Hepatocyte (in vitro differentiated cells): ENCODE data around the gene NCOA3. TPM values are rescaled to one million over a fixed set of nuclear protein-coding genes. Genes with fewer than 3 reads are reported as not detected.

Source experiments
- DNase-seq: peaks from one replicate; pipeline ENCODE4 v3.0.0-alpha.2; 2016; ENCODE audit warnings: low spot score
- H2AFZ ChIP-seq: fragments of 200-600 bp; sonication (generic); 2 replicates; pipeline ENCODE4 v1.6.0; 2016; ENCODE audit warnings: antibody characterized with exemption, mild to moderate bottlenecking
- H3K27ac ChIP-seq: fragments of 200-600 bp; sonication (generic); 2 replicates; pipeline ENCODE4 v1.5.1; 2016; ENCODE audit warnings: mild to moderate bottlenecking
- H3K27me3 ChIP-seq: fragments of 200-600 bp; sonication (generic); 2 replicates; pipeline ENCODE4 v1.6.1; 2016
- H3K36me3 ChIP-seq: fragments of 200-600 bp; sonication (generic); replicated peaks from 2 replicates; pipeline ENCODE4 v1.5.1; 2016; ENCODE audit warnings: low read depth; ENCODE audit not compliant: insufficient read depth
- H3K4me1 ChIP-seq: fragments of 200-600 bp; sonication (generic); 2 replicates; pipeline ENCODE4 v1.5.1; 2016; ENCODE audit warnings: mild to moderate bottlenecking, moderate library complexity; ENCODE audit not compliant: insufficient read depth
- H3K4me2 ChIP-seq: fragments of 200-600 bp; sonication (generic); 2 replicates; pipeline ENCODE4 v1.6.0; 2016
- H3K4me3 ChIP-seq: fragments of 200-600 bp; sonication (generic); 2 replicates; pipeline ENCODE4 v1.5.1; 2016; ENCODE audit warnings: mild to moderate bottlenecking
- H3K79me2 ChIP-seq: fragments of 200-600 bp; sonication (generic); 2 replicates; pipeline ENCODE4 v1.6.0; 2017; ENCODE audit warnings: mild to moderate bottlenecking
- H3K9me2 ChIP-seq: fragments of 200-600 bp; sonication (generic); replicated peaks from 2 replicates; pipeline ENCODE4 v1.6.0; 2017; ENCODE audit warnings: mild to moderate bottlenecking; ENCODE audit not compliant: insufficient read depth
- H3K9me3 ChIP-seq: fragments of 200-600 bp; sonication (generic); 2 replicates; pipeline ENCODE4 v1.5.1; 2016; ENCODE audit warnings: low read depth, mild to moderate bottlenecking
- H4K20me1 ChIP-seq: fragments of 200-600 bp; sonication (generic); 2 replicates; pipeline ENCODE4 v1.6.0; 2016; ENCODE audit warnings: mild to moderate bottlenecking; ENCODE audit not compliant: insufficient read depth, poor library complexity, severe bottlenecking
- CTCF ChIP-seq: fragments of 200-600 bp; sonication (generic); IDR thresholded peaks from 2 replicates; pipeline ENCODE4 v1.5.1; 2016; ENCODE audit warnings: antibody characterized with exemption, mild to moderate bottlenecking; ENCODE audit not compliant: poor library complexity
- EZH2 ChIP-seq: fragments of 200-600 bp; sonication (generic); IDR thresholded peaks from 2 replicates; pipeline ENCODE4 v1.6.1; 2016; ENCODE audit warnings: antibody characterized with exemption, mild to moderate bottlenecking, borderline replicate concordance
- EZH2phosphoT487 ChIP-seq: fragments of 200-600 bp; sonication (generic); IDR thresholded peaks from one replicate; pipeline ENCODE4 v1.6.1; 2018; ENCODE audit warnings: antibody characterized with exemption, mild to moderate bottlenecking, low read depth, moderate library complexity; ENCODE audit not compliant: unreplicated experiment, severe bottlenecking
- WGBS: methylation state at CpG from one replicate; pipeline ENCODE4 v1.1.6; 2016; ENCODE audit warnings: low lambda C conversion rate; ENCODE audit errors: missing lambda C conversion rate; 5-methylcytosine and 5-hydroxymethylcytosine counted together
- polyA plus RNA-seq: library from polyadenylated mRNA; unstranded; fragments of >200 nt; fragmentation: Nextera tagmentation; extraction: Ambion mirVana; gene quantifications from 2 replicates; pipeline ENCODE4 v1.2.1, GENCODE V29; 2016
- small RNA-seq: library from RNA; depleted of rRNA; stranded (forward); fragments of <200 nt; gene quantifications from one replicate; pipeline ENCODE3, GENCODE V24; 2014
- total RNA-seq: library from RNA; depleted of rRNA; stranded (reverse); fragments of >200 nt; gene quantifications from 2 replicates; pipeline ENCODE4 v1.2.3, GENCODE V29; 2014

Gene NCOA3
- total and polyA plus RNA-seq, 2 experiments from 2014 or later: 12.7 to 28.6 TPM

- Histone ChIP-seq H3K27me3 (no peaks in the 10 kb centered on the region), H3K9me2 (no peaks in the 10 kb centered on the region), H3K9me3 (no peaks in the 10 kb centered on the region), H2AFZ (no peak overlapping the region), H3K79me2 (no peaks in the 10 kb centered on the region), H3K4me3 (no peak overlapping the region), H3K36me3 (no peaks in the 10 kb centered on the region), H3K4me1 (no peaks in the 10 kb centered on the region), H3K27ac (no peak overlapping the region), H3K4me2 (no peak overlapping the region), H4K20me1 (no peaks in the 10 kb centered on the region)
- TF ChIP-seq EZH2: no peak
- TF ChIP-seq EZH2phosphoT487: no peak
- TF ChIP-seq CTCF: no peak
- no peak for DNase-seq
- WGBS: 88% methylated on average over 15 of the region's 15 CpGs
Measured at GRCh38 chr20:47704746-47705496, 203.2 kb downstream of the NCOA3 start.

- H3K9me3 ChIP-seq: no peaks in the 10 kb centered on the region
- no peak for DNase-seq
- no peaks in the 10 kb centered on the region for H3K9me2 ChIP-seq
- TF ChIP-seq CTCF (no peak), EZH2 (no peak), EZH2phosphoT487 (no peak)
- WGBS: 97% methylated on average over 7 of the region's 7 CpGs
- H3K79me2 ChIP-seq: no peaks in the 10 kb centered on the region
- no peaks in the 10 kb centered on the region for H3K4me1 ChIP-seq
- H2AFZ ChIP-seq: no peak overlapping the region
- H3K4me3 ChIP-seq: no peak overlapping the region
- H3K27ac ChIP-seq: no peak overlapping the region
- no peaks in the 10 kb centered on the region for H3K36me3 ChIP-seq
- no peaks in the 10 kb centered on the region for H3K27me3 ChIP-seq
- H4K20me1 ChIP-seq: no peaks in the 10 kb centered on the region
- H3K4me2 ChIP-seq: no peak overlapping the region
Measured at GRCh38 chr20:47705497-47705856, 203.8 kb downstream of the NCOA3 start.

DNA sequence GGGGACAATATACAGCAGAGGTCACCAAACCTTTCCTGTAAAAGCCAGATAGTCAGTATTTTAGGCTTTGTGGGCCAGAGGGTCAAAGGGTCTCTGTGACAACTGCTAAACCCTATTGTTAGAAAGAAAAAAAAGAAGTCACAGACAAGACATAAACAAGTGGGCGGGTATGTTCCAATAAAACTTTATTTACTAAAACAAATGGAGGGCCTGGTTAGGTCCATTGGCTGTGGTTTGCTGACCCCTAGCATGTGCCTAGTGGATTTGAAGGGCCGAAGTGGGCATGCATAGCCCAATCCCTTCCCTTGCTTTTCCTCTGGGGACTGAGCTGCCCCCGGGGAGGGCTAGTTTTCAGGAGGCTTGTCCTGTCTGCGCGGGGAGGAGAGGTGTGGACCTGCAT, 204.7 kb downstream of the NCOA3 start:
- Histone ChIP-seq H3K27me3 (no peaks in the 10 kb centered on the region), H3K4me3 (no peak overlapping the region), H3K4me1 (peaks cover 5% of the 10 kb centered on the region), H3K9me3 (no peaks in the 10 kb centered on the region), H3K27ac (no peak overlapping the region), H4K20me1 (no peaks in the 10 kb centered on the region), H2AFZ (no peak overlapping the region), H3K9me2 (no peaks in the 10 kb centered on the region), H3K36me3 (no peaks in the 10 kb centered on the region), H3K79me2 (no peaks in the 10 kb centered on the region), H3K4me2 (no peak overlapping the region)
- WGBS: 95% methylated on average over 5 of the region's 5 CpGs
- no peak for TF ChIP-seq EZH2phosphoT487
- TF ChIP-seq EZH2: no peak
- no peak for TF ChIP-seq CTCF
- DNase-seq: no peak

Small RNAs within 50 kb of the gene (small RNA-seq; reads per million reads assigned to genes)
- not detected for gene RNU6-497P
- gene RNU6-563P: not detected

Other genes starting within 250 kb of the NCOA3 start
- gene ZMYND8, start 145.2 kb upstream of the NCOA3 start, total RNA-seq: 28.9 and 30.3 TPM in 2 replicates
- 34.3 and 43.1 TPM in 2 replicates for gene ZMYND8, start 145.2 kb upstream of the NCOA3 start, polyA plus RNA-seq